CD4-positive, alpha-beta T cell treated with Interleukin-2 at 100 ng/mL for 4 hours (primary cell): ENCODE measurements around the gene COPS8.
A peak's percentile ranks its signal among the peaks of the same experiment; 100 is the strongest.

Experiments
- DNase-seq: peaks from one replicate; pipeline ENCODE4 v3.0.0-alpha.2; 2020; ENCODE audit warnings: low spot score

The COPS8 gene

DNA sequence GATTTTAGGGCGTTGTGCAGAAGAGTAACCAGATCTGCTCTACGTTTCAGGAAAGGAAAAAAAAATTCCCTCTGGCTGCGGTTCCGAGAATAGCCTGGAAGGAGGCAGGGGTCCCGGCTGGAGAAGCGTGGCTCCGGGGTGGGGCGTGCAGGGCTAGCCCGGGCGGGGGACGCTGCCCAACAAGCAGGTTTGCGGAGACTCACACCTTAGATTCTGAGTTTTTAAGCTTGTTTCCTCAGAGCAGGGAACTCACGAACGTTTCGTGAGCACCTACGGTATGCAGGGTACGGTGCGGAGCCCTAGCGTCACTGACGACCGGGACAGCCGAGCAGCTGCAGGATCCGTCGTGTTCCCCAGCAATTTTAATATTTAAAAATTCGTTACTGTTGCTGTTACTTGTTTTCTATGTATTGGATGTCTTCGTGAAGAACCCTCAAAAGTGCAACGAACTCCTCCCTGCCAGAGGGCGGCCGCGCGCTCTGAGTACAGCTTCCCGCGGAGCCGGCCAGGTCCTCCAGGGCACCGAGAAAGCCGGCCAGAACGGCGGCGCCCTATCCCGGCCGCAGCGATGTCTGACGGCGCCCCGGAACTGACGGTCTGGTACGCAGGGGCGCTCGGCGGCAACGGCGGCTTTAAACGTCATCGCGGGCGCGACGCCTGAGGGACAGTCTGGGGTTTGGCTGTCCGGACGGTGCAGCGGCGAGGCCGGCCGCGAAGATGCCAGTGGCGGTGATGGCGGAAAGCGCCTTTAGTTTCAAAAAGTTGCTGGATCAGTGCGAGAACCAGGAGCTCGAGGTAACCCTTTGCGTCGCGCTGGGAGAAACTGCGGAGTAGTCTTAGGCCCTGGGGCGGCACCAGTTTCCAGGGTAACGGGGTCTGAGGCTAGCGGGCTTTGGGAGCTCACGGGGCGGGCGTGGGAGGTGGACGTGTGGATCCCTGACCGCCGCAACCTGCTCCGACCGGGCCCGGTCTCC is at the start of gene COPS8:
TSS of gene COPS8 (plus strand) at position 642 of the 974 bp plus-strand sequence. CDS start at position 718, 76 bp downstream.
- peak; percentile 90 for DNase-seq

DNA sequence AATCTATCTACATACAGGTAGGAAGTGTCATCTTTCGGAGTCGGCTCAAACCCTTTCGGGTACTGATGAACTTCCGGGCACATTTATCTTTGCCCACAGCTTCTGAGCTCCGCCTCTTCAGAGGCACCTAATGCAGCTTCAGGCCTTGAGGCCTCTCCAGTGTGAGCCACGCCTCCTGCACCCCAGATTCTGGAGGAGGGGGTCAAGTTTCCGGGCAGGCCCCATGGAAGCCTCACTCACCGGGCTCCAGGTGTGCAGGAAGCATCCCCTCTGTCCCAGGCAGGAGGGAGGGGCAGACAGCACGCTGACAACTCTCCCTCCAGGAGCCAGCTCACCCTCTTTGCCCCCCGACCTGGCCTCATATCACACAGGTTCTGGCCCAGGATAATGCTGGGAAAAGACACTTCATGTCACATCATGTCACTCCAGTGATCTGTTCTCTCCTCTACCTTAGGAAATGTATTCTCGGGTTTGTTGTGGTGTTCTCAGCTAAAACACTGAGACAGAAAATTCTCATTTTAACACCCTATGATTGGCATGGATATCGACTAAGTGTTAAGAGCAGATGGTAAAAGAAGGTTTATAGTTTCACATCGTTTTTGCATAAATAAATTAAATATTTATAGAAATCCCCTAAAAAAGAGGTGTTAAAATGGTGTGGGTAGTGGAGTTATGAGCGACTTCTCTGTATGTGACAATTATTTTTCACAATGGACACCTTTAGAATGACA is 46.2 kb upstream of the COPS8 start:
- no peak for DNase-seq

DNA sequence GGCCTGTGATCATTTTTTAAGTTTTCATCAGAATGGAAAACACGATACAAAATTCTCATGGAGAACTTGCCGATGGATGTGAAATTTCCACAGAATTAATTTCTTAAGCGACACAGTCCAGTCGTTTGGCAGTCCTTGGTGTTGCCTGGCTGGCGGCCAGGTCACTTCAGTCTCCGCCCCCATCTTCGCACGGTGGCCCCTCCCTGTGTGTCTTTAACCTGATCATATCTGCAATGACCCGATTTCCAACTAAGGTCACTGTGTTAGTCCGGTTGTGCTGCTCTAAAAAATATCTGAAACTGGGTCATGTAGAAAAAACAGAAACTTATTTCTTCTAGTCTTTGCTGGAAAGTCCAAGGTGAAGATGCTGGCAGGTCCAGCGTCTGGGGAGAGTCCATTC is 44.5 kb upstream of the COPS8 start:
- DNase-seq, result no peak

DNA sequence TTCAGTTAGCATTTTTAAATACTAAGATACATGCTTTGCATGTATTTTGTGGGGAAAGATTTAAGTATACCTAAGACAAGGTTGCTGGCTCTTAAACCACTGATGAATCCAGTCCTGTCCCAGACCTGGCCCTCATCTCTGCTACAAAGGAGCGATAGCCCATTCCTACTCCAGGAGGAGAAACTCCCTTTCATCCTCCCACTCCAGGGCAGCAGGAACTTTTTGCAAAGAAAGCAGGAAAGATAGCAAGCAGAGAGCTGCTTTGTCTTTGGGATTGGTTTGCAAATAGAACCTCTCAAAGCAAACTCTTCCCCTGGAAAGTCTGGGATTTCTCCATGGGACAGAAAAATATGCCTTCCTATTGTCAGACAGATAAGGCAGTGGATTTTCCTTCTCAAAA is 43.6 kb upstream of the COPS8 start:
- DNase-seq, result no peak

DNA sequence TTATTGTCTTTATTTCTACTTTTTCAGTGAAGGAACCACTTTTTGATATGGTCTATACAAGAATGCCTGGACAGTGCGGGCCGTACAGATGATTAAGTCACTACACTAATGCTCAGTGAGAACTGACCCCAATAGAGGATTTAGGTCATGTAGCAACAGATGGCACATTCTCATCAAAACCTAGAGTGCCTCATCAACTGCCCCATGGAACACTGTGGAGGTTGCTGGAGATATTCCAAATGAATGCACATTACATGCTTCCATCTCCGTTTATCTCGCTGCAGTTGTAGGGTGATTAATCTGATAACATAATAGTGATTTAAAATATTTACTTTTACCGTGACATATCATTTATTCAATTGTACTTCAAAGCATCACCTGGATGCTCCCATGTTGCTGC is 41.8 kb upstream of the COPS8 start:
- DNase-seq, result no peak

GRCh38 chr2:237044281-237044680 is 41.4 kb upstream of the COPS8 start:
- DNase-seq, result no peak

GRCh38 chr2:237045449-237045848 is 40.2 kb upstream of the COPS8 start:
- DNase-seq, result no peak

DNA sequence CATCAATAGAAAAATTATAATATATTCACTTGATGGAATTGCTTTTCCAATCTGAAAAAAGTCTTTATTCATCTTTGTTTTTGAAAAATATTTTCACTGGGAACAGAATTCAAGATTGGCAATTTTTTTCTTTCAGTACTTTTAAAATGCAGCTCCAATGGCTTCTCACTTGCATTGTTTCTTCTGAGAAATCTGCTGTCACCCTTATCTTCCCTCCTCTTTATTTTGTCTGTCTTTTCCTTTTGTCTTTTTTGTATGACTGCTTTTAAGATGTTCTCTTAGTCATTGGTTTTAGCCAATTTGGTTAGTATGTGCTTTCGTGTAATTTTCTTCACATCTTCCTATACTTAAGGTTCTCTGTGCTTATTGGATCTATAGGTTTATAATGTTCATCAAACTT is 37.1 kb upstream of the COPS8 start:
- DNase-seq, result no peak

DNA sequence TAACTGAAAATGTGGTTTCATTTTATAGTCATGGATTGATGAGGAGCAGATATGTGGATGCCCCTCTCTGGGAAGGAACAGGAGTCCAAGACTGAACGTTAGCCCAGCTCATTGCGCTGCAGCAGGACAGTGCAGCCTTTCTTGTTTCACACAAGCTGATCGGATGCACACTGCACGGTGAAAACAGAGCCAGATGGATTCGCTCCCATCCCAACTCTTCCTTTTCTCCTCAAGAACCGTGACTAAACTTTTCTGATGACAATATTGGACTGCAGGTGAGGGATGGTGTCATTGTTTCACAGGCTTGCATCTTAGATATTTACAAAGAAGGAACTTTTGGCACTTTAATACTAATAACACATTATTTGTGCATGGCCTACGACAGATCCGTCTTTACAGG is 33.8 kb upstream of the COPS8 start:
- no peak for DNase-seq

DNA sequence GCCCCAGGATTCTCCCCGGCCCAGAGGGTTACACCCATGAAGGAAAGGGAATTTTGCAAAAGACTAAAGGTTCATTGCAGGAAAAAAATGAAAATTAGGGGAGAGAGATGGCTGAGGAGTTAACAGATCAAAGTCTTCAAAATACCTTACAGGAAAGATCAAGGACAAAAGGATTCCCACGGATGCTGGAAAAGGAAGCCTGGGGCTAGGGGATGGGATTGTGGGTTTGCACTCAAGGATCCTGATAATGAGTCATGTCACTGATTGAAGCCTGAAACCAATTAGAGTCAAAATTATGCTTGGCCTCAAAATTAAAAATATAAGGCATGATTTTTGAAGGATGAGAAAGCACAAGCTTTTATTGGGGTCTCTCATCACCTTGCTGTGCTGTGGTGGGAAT is 32.6 kb upstream of the COPS8 start:
- DNase-seq, result no peak

- DNase-seq, result no peak
Observed at GRCh38 chr2:237055386-237056100, 30.1 kb upstream of the COPS8 start.

GRCh38 chr2:237056287-237056875 is 29.3 kb upstream of the COPS8 start:
- no peak for DNase-seq

- no peak for DNase-seq
Observed at GRCh38 chr2:237057107-237057506, 28.6 kb upstream of the COPS8 start.

GRCh38 chr2:237057893-237058300 is 27.8 kb upstream of the COPS8 start:
- DNase-seq, result no peak

- no peak for DNase-seq
Observed at GRCh38 chr2:237058423-237058822, 27.3 kb upstream of the COPS8 start.

- no peak for DNase-seq
Observed at GRCh38 chr2:237059155-237059875, 26.4 kb upstream of the COPS8 start.

- DNase-seq, result peak; percentile 8
Observed at GRCh38 chr2:237060534-237061312, 25.0 kb upstream of the COPS8 start.

GRCh38 chr2:237061356-237061755 is 24.3 kb upstream of the COPS8 start:
- DNase-seq, result no peak

- DNase-seq, result no peak
Observed at GRCh38 chr2:237062585-237062984, 23.1 kb upstream of the COPS8 start.

DNA sequence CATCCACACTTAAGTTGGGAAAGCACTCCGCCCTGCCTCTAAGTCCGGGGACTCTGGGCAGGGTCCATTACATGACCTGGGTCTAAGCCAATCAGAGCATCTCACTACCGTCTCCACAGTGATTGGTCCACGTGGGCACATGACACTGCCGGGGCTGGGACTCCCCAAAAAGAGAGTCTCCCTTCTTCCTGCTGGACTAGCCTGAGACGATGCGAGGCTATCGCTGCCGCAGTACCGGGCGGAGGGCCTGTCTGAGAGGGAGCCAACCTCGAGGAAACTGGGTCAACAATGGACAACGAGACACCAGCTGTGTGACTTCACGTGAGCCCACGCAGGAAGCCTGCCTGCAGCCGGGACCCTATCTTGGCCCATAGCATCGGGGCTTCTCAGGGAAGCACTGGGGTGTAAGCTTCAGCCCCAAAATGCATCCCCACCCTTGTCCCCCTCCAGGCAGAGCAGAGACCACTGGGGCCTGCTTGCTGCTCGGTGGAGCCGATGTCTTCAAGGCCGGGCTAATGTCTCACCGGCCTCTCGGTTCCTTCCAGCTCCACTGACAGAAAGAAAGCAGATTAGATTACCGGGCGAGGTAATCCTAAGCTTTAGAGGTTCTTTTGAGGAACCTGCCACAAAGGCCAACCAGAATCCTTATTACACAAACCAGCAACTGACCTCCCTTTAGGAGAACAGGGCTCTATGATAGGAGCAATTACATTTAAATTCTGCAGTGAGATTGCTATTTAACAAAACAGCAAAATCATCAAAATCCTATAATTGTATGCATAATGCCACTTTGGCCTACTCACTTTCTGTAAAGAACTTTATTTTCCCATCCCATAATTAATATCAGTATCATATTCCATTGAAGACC is 21.3 kb upstream of the COPS8 start:
- DNase-seq, result no peak
